NCI-H128 (cell line): ENCODE measurements around the gene CEP72.
"Not testable (repeated sequence)": the region's sequence is repeated elsewhere in the genome, so short reads cannot be mapped to it uniquely, and the experiment has no call there.

Experiments
- DNase-seq: peaks from one replicate; lab custom pipeline; 2025; ENCODE audit not compliant: unreplicated experiment; lab: John Stamatoyannopoulos, UW

CEP72 gene

DNA sequence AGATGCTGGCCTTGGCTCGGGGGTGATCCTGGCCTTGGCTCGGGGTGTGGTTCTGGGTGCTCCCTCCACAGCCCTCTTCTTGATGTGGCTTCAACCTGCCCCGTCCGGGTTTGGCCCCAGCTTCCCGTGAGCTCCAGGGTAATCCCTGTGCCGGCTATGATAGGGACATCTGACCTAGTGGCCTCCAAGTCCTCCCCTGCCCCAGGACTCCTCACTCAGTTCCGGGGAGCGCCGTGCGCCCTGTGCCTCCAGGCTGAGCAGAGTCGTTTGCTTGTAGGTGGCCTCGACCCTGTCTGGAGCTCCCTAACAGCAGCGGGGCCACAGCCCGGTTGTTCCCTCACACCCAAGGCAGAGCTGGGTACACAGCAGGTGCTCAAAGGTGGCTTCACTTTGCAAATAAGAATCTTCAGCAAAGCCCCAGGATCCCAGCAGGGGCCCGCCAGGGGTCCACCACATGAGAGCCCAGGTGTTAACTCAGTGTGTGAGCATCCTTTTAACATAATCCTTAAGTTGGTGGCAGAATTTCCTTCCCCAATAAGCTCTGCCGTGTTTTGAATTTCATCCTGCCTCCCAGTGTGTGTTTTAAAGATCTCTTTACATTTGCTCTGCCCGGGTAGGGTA lies 32.3 kb upstream of the CEP72 start:
- no peak for DNase-seq

DNA sequence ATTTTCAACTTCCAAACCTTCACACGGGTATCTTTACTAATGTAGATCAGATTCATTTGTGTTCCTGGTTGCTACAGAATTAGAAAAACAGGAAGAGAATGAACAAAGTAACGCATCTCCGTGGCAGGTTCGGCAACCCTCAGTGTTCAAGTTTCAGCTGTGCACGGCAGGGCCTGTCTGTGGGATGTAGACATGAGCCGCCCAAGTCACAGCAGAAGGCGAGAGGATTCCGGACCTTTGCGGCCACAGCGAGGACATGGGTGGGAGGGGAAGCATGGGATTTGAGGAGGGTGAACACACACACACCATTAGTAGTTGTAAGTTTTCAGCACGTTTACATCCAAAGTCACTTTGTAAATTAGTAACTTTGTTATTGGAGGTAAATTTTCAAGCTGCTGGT lies 31.7 kb upstream of the CEP72 start:
- no peak for DNase-seq

DNA sequence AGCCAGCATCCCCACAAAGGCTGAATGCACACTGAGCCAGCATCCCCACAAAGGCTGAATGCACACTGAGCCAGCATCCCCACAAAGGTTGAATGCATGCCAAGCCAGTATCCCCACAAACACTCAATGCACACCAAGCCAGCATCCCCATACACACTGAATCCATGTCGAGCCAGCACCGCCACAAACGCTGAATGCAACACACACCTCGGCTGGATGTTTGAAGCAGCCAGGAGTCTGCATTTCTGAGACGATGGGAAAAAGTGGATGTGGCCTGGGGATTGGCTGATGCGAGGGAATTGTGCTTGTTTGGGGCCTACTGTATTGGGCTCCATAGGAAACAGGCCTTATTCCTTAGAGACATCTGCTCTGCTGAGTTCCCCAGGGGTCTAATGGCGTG lies 30.9 kb upstream of the CEP72 start:
- DNase-seq: no peak

GRCh38 chr5:581941-582340 lies 30.2 kb upstream of the CEP72 start:
- DNase-seq: no peak

GRCh38 chr5:582445-582844 lies 29.7 kb upstream of the CEP72 start:
- not testable (repeated sequence) for DNase-seq

GRCh38 chr5:582936-583635 lies 29.1 kb upstream of the CEP72 start:
- no peak for DNase-seq

- no peak for DNase-seq
Observed at GRCh38 chr5:583645-584044, 28.5 kb upstream of the CEP72 start.

GRCh38 chr5:584216-584615 lies 27.9 kb upstream of the CEP72 start:
- DNase-seq: no peak

- no peak for DNase-seq
Observed at GRCh38 chr5:584846-585245, 27.3 kb upstream of the CEP72 start.

GRCh38 chr5:585556-585955 lies 26.6 kb upstream of the CEP72 start:
- no peak for DNase-seq

- no peak for DNase-seq
Observed at GRCh38 chr5:585962-586628, 26.0 kb upstream of the CEP72 start.

DNA sequence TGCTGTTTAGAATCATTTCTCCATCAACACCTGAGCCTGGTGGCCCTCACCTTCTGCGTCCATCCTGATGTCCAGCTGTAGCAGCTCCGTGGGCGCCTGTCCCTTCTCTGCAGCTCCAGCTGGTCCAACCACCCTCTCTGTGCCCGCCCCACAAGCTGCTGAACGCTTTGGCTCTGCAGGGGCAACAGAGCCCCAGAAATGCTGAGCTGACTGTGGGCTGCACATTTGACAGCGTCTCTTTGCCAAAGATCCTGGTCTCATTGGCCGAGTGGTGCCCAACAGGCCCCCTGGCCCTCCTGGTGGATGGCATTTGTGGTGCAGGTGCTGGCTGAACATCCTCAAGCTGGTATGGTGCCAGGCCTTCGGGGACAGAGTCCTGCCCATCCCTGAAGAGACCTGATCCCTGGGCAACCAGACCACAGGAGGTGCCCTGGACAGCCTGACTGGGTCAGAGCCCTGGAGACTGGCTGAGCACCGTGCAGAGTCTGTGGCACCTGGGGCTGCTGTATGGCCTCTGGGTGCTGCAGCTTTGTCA lies 25.3 kb upstream of the CEP72 start:
- DNase-seq: no peak

GRCh38 chr5:587403-587802 lies 24.7 kb upstream of the CEP72 start:
- DNase-seq: no peak

DNA sequence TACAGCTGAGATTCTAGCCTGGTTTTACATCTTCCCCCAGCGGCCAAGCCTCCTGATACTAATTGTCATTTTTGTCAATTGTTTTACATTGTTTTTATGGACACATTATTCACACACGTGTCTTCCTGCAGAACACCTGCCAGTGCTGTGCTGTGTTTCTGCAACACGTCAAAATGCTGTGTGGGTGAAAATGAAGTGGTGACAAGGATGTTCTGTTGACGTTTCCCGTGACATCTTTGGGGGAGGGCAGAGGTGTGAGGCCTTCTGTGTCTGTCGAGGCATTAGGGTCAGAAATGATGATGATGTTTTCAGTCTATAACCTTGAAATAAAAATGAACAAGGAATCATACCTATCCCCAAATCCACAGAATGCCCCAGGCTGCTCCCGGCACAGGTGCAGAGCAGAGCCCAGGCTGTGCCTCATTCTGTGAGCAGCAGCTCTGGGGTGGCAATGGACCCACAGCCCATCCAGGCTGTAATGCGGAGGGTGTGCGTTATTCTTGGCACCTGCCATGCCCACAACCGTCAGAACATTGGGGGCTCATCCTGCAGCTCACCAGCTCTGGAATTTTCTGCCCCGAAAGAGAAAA lies 23.6 kb upstream of the CEP72 start:
- DNase-seq: no peak

DNA sequence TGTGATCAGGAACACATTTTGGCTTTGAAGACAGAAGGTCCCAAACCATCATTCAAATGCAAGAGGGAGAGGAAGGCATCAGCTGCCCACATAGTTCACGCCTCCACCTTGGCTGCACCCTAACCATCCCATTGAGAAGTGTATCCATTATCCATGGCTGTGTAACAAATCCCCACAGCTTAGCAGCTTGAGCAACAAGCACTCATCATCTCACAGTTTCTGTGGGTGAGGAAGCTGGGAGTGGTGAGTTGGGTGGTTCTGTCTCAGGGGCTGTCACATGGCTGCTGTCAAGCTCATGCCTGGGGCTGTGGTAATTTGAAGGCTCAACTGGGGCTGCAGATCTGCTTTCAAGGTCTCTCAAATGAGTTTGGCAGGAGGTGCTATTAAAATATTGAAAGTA lies 23.0 kb upstream of the CEP72 start:
- DNase-seq: no peak

DNA sequence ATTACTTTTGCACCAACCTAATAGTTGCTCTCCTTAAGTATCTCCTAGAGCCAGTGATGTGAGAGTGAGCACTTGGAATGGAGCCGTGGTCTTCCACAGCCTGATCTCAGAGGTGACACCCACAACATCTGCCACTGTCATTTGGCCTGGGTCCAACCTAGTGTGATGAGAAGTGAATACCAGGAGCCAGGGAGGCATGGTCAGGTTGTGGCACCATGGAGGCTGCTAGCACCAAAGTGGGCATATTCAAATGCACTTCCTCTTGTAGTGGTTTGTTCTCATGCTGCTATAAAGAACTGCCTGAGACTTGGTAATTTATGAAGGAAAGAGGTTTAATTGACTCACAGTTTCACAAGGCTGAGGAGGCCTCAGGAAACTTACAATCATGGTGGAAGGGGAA lies 22.6 kb upstream of the CEP72 start:
- no peak for DNase-seq

DNA sequence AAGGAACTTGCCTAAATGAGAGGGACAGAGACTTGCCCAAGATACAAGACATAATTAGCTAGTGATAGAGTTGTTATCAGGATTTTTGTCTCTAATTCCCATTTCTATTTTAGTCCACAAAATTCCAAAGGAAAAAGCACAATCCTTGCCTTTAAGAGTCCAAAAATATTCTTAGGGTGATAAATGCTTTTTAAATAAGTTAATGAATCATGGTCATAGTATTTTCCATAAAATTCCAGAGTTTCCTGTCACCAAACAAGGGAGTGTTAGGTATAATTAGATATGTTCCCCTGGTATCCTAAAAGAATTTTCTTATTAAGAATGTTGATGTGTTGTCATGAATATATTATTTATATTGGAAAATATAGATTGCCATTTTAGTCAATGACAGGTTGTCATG lies 21.8 kb upstream of the CEP72 start:
- DNase-seq: no peak

DNA sequence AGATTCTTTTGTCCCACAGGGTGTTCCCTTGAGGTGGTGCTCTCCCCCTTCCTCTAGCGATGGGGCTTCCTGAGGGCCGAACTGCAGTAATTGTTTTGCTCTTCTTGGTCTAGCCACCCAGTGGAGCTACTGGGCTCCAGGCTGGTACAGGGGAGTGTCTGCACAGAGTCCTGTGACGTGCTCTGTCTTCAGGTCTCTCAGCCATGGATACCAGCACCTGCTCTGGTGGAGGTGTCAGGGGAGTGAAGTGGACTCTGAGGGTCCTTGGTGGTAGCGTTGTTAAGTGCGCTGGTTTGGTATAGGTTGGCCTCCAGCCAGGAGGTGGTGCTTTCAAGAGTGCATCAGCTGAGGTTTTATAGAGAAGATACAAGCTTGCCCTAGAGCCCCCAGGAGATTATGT lies 20.4 kb upstream of the CEP72 start:
- DNase-seq: peak; percentile 77

- DNase-seq: no peak
Observed at GRCh38 chr5:592158-592557, 20.0 kb upstream of the CEP72 start.

GRCh38 chr5:593511-593910 lies 18.6 kb upstream of the CEP72 start:
- DNase-seq: no peak

- no peak for DNase-seq
Observed at GRCh38 chr5:594226-594860, 17.8 kb upstream of the CEP72 start.
